ENCODE data around the gene THAP11. TPM values are rescaled to one million over a fixed set of nuclear protein-coding genes. Genes with fewer than 3 reads are reported as not detected.

THAP11 gene
- total and polyA plus RNA-seq, 2 of the 13 experiments (the other 11 are each of a cell fraction or from before 2014, with no cell fraction given), result 44.2 to 53.4 TPM

DNA sequence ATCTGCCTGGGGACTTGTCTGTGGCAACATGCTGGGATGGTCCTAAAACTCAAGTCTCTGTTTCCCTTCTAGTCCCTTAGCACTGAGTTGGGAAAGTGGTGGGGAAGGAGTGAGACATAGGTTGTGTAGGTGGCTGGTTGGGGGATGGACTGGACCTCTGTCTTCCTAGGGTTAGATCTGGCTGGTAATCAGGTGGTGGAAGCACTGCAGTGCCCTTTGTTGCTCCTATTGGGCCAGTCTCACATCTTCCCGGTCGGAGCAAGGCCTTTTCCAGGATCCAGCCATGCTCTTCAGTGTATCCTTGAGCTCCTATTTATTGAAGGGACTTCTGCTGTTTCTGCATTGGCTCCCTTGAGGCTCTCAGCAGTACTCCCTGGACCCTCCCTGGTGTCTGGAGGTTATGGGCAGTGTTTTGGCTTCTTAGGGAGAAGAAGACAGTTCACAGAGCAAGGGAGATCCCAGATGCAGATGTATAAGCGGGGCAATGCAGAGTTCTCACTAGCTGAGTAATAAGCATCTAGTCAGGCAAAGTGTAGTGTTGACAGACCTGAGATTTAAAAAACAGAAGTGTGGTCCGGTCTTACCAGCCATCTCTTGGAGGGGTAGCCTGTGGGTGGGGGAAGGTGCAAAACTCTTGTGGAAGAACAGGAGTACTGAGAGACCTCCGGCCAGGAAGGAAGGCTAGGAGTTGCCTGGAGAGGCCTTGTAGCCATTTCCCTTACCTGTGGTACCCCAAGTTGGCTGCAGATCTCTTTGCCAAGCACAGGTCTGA is 3.4 kb downstream of the THAP11 start:
- no peak for FAIRE-seq
- peak overlapping the region; percentile 97 to 99 (median 97) for H3K4me3 ChIP-seq (replicated peaks in 1 of 3; ENCODE audit: insufficient read depth in 1 of 3, low read depth in 2 of 3, low read length in 3 of 3)
- in situ Hi-C loops (cut with HindIII; ENCODE audit: extremely low pct_ligation_motif_present, low pct_unique_long_range_greater_than_20kb) (no loop called here), intact Hi-C loops (cut with micrococcal nuclease; ENCODE audit: unreplicated experiment) (loop anchor here (1.0 kb wide), 2 partner anchors 12 to 29 kb away; no protein-coding TSS in a partner anchor)
- no TSS peak for BruUV-seq (replicated peaks)
- DNase-seq (ENCODE audit: low spot score), result no peak
- H3K27me3 ChIP-seq (ENCODE audit: control insufficient read depth in 1 of 2, insufficient read depth in 2 of 2, low read length in 2 of 2), result no peaks in the 10 kb centered on the region; a peak in 1 of 5 replicates
- peaks cover 38% of the 10 kb centered on the region for H4K20me1 ChIP-seq (ENCODE audit: insufficient read depth, low read length)
- H2AFZ ChIP-seq (ENCODE audit: low read length), result no peak overlapping the region
- ChIA-PET POLR2A (interaction anchor here (0.9 to 6.2 kb wide), 16 partner anchors 11 to 389 kb away, joined by 3 to 47 read pairs (median 5); partner anchors contain the start of genes C16orf86, CTCF, EDC4 and ENKD1), CTCF (ENCODE audit: low intra/inter-chr PET ratio, low total read pairs) (interaction anchor here (1.5 kb wide), 1 partner anchor 29 kb away, joined by 5 read pairs; no protein-coding TSS in a partner anchor)
- H3K4me2 ChIP-seq (ENCODE audit: low read depth, low read length), result peak overlapping the region; percentile 89
- peaks cover 50% of the 10 kb centered on the region for H3K4me1 ChIP-seq (ENCODE audit: insufficient read depth, low read length)
- H3K9me3 ChIP-seq (ENCODE audit: low read length), result no peaks in the 10 kb centered on the region
- ATAC-seq, result no peak
- peaks cover 0 to 4% of the 10 kb centered on the region in 2 experiments; a peak in 3 of 5 replicates for H3K36me3 ChIP-seq (replicated peaks in 1 of 2; ENCODE audit: control insufficient read depth in 1 of 2, insufficient read depth in 2 of 2, low read length in 2 of 2)
- WGBS (ENCODE audit: low lambda C conversion rate), result 60% methylated on average over 4 of the region's 5 CpGs
- peak overlapping the region; percentile 88 for H3K27ac ChIP-seq (ENCODE audit: extremely low read length, insufficient read depth, low read length)
- peaks cover 64% of the 10 kb centered on the region for H3K79me2 ChIP-seq (ENCODE audit: insufficient read depth, low read length)
- peak overlapping the region; percentile 99 for H3K9ac ChIP-seq (ENCODE audit: insufficient read depth, low read depth, low read length)
- TF ChIP-seq NFIB (CRISPR knock-in tag; IDR thresholded peaks at IDR 0.05; ENCODE audit: borderline replicate concordance) (no peak), ZNF678 (CRISPR knock-in tag; IDR thresholded peaks at IDR 0.05) (0 out of 2 replicates have a peak, but pooled peaks have one; percentile 47), THYN1 (CRISPR knock-in tag; IDR thresholded peaks at IDR 0.05; ENCODE audit: borderline replicate concordance, low read depth) (no peak), MIER3 (CRISPR knock-in tag; IDR thresholded peaks at IDR 0.05; ENCODE audit: borderline replicate concordance) (no peak), RELA (CRISPR knock-in tag; IDR thresholded peaks at IDR 0.05) (no peak), ETV5 (CRISPR knock-in tag; IDR thresholded peaks at IDR 0.05; ENCODE audit: borderline replicate concordance) (no peak), ZNF510 (CRISPR knock-in tag; IDR thresholded peaks at IDR 0.05; ENCODE audit: low read depth) (peak; percentile 18; the same call in 1 of the 2 replicates), ZNF567 (CRISPR knock-in tag; IDR thresholded peaks at IDR 0.05; ENCODE audit: borderline replicate concordance) (0 out of 2 replicates have a peak, but pooled peaks have one; percentile 51), ZNF34 (CRISPR knock-in tag; IDR thresholded peaks at IDR 0.05; ENCODE audit: borderline replicate concordance) (no peak), ERF (CRISPR knock-in tag; IDR thresholded peaks at IDR 0.05) (no peak), KAT2B (IDR thresholded peaks at IDR 0.05; ENCODE audit: borderline replicate concordance, low read depth, low read length) (no peak), TCF7 (IDR thresholded peaks at IDR 0.05; ENCODE audit: low read depth) (no peak), ZNF3 (CRISPR knock-in tag; IDR thresholded peaks at IDR 0.05) (no peak)
- TF ChIP-seq, protein P1, sequence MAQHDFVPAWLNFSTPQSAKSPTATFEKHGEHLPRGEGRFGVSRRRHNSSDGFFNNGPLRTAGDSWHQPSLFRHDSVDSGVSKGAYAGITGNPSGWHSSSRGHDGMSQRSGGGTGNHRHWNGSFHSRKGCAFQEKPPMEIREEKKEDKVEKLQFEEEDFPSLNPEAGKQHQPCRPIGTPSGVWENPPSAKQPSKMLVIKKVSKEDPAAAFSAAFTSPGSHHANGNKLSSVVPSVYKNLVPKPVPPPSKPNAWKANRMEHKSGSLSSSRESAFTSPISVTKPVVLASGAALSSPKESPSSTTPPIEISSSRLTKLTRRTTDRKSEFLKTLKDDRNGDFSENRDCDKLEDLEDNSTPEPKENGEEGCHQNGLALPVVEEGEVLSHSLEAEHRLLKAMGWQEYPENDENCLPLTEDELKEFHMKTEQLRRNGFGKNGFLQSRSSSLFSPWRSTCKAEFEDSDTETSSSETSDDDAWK (CRISPR knock-in tag; IDR thresholded peaks at IDR 0.05), result no peak
- TF ChIP-seq, protein P2, sequence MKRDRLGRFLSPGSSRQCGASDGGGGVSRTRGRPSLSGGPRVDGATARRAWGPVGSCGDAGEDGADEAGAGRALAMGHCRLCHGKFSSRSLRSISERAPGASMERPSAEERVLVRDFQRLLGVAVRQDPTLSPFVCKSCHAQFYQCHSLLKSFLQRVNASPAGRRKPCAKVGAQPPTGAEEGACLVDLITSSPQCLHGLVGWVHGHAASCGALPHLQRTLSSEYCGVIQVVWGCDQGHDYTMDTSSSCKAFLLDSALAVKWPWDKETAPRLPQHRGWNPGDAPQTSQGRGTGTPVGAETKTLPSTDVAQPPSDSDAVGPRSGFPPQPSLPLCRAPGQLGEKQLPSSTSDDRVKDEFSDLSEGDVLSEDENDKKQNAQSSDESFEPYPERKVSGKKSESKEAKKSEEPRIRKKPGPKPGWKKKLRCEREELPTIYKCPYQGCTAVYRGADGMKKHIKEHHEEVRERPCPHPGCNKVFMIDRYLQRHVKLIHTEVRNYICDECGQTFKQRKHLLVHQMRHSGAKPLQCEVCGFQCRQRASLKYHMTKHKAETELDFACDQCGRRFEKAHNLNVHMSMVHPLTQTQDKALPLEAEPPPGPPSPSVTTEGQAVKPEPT (CRISPR knock-in tag; IDR thresholded peaks at IDR 0.05; ENCODE audit: low read depth), result no peak
- TF ChIP-seq, protein P3, sequence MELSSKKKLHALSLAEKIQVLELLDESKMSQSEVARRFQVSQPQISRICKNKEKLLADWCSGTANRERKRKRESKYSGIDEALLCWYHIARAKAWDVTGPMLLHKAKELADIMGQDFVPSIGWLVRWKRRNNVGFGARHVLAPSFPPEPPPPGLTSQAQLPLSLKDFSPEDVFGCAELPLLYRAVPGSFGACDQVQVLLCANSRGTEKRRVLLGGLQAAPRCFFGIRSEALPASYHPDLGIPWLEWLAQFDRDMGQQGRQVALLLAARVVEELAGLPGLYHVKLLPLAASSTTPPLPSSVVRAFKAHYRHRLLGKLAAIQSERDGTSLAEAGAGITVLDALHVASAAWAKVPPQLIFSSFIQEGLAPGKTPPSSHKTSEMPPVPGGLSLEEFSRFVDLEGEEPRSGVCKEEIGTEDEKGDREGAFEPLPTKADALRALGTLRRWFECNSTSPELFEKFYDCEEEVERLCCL (CRISPR knock-in tag; IDR thresholded peaks at IDR 0.05; ENCODE audit: borderline replicate concordance), result no peak
- TF ChIP-seq, protein P4, sequence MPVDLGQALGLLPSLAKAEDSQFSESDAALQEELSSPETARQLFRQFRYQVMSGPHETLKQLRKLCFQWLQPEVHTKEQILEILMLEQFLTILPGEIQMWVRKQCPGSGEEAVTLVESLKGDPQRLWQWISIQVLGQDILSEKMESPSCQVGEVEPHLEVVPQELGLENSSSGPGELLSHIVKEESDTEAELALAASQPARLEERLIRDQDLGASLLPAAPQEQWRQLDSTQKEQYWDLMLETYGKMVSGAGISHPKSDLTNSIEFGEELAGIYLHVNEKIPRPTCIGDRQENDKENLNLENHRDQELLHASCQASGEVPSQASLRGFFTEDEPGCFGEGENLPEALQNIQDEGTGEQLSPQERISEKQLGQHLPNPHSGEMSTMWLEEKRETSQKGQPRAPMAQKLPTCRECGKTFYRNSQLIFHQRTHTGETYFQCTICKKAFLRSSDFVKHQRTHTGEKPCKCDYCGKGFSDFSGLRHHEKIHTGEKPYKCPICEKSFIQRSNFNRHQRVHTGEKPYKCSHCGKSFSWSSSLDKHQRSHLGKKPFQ (CRISPR knock-in tag; IDR thresholded peaks at IDR 0.05; ENCODE audit: insufficient replicate concordance), result peak; percentile 11

Data from HepG2 (cell line).